ENCODE measurements around the gene MVK. TPM values are rescaled to one million over a fixed set of nuclear protein-coding genes. Genes with fewer than 3 reads are reported as not detected.
A peak's percentile ranks its signal among the peaks of the same experiment; 100 is the strongest.

Gene MVK
- total and polyA plus RNA-seq, 2 of the 4 experiments (the other 2 are of a cell fraction): 6.6 to 11.5 TPM

DNA sequence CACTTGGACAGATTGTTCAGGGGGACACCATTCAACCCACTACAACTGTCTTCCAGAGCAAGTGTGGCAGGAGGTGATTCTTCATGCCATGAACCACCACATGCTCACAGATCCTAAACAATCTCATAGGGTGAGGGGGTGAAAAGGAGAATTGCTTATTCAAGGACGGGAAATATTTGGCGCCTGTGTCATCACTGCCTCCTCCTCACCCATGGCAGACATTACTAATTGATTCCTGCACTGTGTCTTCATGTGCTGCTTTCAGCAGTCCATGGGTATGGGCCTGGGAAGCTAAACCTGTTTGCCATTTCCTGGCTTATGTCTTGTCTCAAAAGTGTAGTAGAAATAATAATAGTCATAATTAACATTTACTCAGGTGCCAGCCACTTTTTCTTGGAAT is 31.6 kb upstream of the MVK start:
- H3K56ac ChIP-seq (ENCODE audit: extremely low read depth, insufficient read depth, low read length): no peak overlapping the region
- in situ Hi-C loops (cut with MboI; ENCODE audit: low sequenced_read_pairs): no loop called here
- no TSS peak for BruUV-seq (replicated peaks)
- DNase-seq: peak; percentile 66
- no peaks in the 10 kb centered on the region for H3K9me3 ChIP-seq (ENCODE audit: control insufficient read depth, insufficient read depth, low read length)
- 0 out of 2 replicates have a peak overlapping the region, but pooled peaks have one; percentile 14 for H2BK120ac ChIP-seq (ENCODE audit: low read depth, low read length)
- intact Hi-C loops (cut with micrococcal nuclease): no loop called here
- no peaks in the 10 kb centered on the region; the same call in 1 of the 2 replicates for H3K27me3 ChIP-seq (ENCODE audit: control insufficient read depth, insufficient read depth, low read length)
- H4K20me1 ChIP-seq (ENCODE audit: insufficient read depth, low read length): no peaks in the 10 kb centered on the region
- dilution Hi-C loops (cut with HindIII; ENCODE audit: low sequenced_read_pairs, unreplicated experiment): no loop called here
- H2AK9ac ChIP-seq (replicated peaks; ENCODE audit: low read depth, low read length, poor library complexity): no peak overlapping the region
- no peak overlapping the region for H2AFZ ChIP-seq (replicated peaks; ENCODE audit: low read length, poor library complexity)
- TF ChIP-seq MAFK (IDR thresholded peaks at IDR 0.05; ENCODE audit: low read depth, low read length) (peak; percentile 2; the same call in 1 of the 2 replicates), RFX5 (IDR thresholded peaks at IDR 0.05; ENCODE audit: low read depth, low read length) (no peak)
- peaks cover 8% of the 10 kb centered on the region for H3K9me1 ChIP-seq (ENCODE audit: insufficient read depth, low read length)
- peaks cover 1% of the 10 kb centered on the region; the same call in 1 of the 2 replicates for H3K36me3 ChIP-seq (ENCODE audit: control insufficient read depth, insufficient read depth, low read length)
- peaks cover 9% of the 10 kb centered on the region for H3K4me1 ChIP-seq (ENCODE audit: control insufficient read depth, insufficient read depth, low read length)
- CTCF ChIA-PET: no interaction called here
- no peak overlapping the region for H3K4ac ChIP-seq (ENCODE audit: low read depth, low read length)
- H3K23ac ChIP-seq (ENCODE audit: low read depth, low read length): no peak overlapping the region
- no peak overlapping the region for H3K4me3 ChIP-seq (ENCODE audit: insufficient read depth, low read depth, low read length)
- H3K27ac ChIP-seq (ENCODE audit: insufficient read depth, low read length): no peak overlapping the region
- H3K9ac ChIP-seq (ENCODE audit: low read depth, low read length): no peak overlapping the region
- no peak overlapping the region for H3K18ac ChIP-seq (ENCODE audit: low read depth, low read length)
- H4K91ac ChIP-seq (ENCODE audit: insufficient read depth, low read depth, low read length): 0 out of 2 replicates have a peak overlapping the region, but pooled peaks have one; percentile 10
- no peak overlapping the region for H2BK15ac ChIP-seq (ENCODE audit: low read depth, low read length)
- H2BK5ac ChIP-seq (ENCODE audit: low read depth, low read length, poor library complexity, severe bottlenecking): no peak overlapping the region
- 0 out of 2 replicates have a peak overlapping the region, but pooled peaks have one; percentile 9 for H2AK5ac ChIP-seq (ENCODE audit: low read depth, low read length)
- no peak overlapping the region for H4K8ac ChIP-seq (ENCODE audit: low read depth in 2 of 2, low read length in 2 of 2)
- no peak overlapping the region for H4K5ac ChIP-seq (ENCODE audit: low read depth, low read length)
- POLR2A ChIA-PET (ENCODE audit: unreplicated experiment): no interaction called here
- peak; percentile 19; the same call in 1 of the 2 replicates for ATAC-seq (ENCODE audit: low read depth)
- WGBS, 2 experiments (ENCODE audit: extremely low coverage in 2 of 2, insufficient read length in 1 of 2): no CpG with 5 or more reads among the region's 2 CpGs
- H3K4me2 ChIP-seq (ENCODE audit: low read depth, low read length): no peak overlapping the region
- no peak overlapping the region for H3K14ac ChIP-seq (replicated peaks; ENCODE audit: low read depth, low read length)
- H3K79me1 ChIP-seq (ENCODE audit: low read depth in 1 of 2, low read length in 2 of 2): peaks cover 0 to 4% of the 10 kb centered on the region in 2 experiments; a peak in 3 of 4 replicates
- H2BK20ac ChIP-seq (ENCODE audit: low read depth, low read length): no peak overlapping the region
